ENCODE data around the gene MANSC4.

- TF ChIP-seq EZH2 (IDR thresholded peaks at IDR 0.05; ENCODE audit: insufficient read depth, poor library complexity, severe bottlenecking) (no peak), EZH2phosphoT487 (IDR thresholded peaks at IDR 0.05; ENCODE audit: insufficient read depth, low read depth) (no peak)
Observed at GRCh38 chr12:27824126-27824842, 44.2 kb upstream of the MANSC4 start.

Data from GM23248 (cell line).